ENCODE data around the gene CCDC116.

GRCh38 chr22:21642584-21643448, 10.3 kb downstream of the CCDC116 start:
- no peak for TF ChIP-seq POLR2AphosphoS5 (IDR thresholded peaks at IDR 0.05)
- no peak for TF ChIP-seq EP300 (conservative IDR thresholded peaks at IDR 0.05; ENCODE audit: poor library complexity, severe bottlenecking)
- TF ChIP-seq, protein P1, sequence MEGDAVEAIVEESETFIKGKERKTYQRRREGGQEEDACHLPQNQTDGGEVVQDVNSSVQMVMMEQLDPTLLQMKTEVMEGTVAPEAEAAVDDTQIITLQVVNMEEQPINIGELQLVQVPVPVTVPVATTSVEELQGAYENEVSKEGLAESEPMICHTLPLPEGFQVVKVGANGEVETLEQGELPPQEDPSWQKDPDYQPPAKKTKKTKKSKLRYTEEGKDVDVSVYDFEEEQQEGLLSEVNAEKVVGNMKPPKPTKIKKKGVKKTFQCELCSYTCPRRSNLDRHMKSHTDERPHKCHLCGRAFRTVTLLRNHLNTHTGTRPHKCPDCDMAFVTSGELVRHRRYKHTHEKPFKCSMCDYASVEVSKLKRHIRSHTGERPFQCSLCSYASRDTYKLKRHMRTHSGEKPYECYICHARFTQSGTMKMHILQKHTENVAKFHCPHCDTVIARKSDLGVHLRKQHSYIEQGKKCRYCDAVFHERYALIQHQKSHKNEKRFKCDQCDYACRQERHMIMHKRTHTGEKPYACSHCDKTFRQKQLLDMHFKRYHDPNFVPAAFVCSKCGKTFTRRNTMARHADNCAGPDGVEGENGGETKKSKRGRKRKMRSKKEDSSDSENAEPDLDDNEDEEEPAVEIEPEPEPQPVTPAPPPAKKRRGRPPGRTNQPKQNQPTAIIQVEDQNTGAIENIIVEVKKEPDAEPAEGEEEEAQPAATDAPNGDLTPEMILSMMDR (IDR thresholded peaks at IDR 0.05; ENCODE audit: poor library complexity, severe bottlenecking), result peak; percentile 71
- TF ChIP-seq EZH2 (IDR thresholded peaks at IDR 0.05; ENCODE audit: borderline replicate concordance, insufficient read depth, low read length, poor library complexity, severe bottlenecking), result no peak
